HAP-1 (cell line): ENCODE data around the gene ALS2CL.

ENCODE experiments used
- DNase-seq, 2 experiments: peaks; one replicate each; pipeline ENCODE4 v3.0.0-alpha.2; 2016 to 2020; ENCODE audit warnings: low spot score in 2 of 2
- H3K27me3 ChIP-seq: fragments of 250-450 bp; sonication (Bioruptor Pico); 2 replicates; pipeline ENCODE4 v1.5.1; 2020; ENCODE audit warnings: low read depth, mild to moderate bottlenecking, moderate library complexity
- H3K36me3 ChIP-seq: fragments of 250-450 bp; sonication (Bioruptor Pico); replicated peaks from 2 replicates; pipeline ENCODE4 v1.5.1; 2020; ENCODE audit warnings: mild to moderate bottlenecking
- H3K4me1 ChIP-seq: fragments of 250-450 bp; sonication (Bioruptor Pico); 2 replicates; pipeline ENCODE4 v1.5.1; 2020; ENCODE audit warnings: mild to moderate bottlenecking
- H3K4me3 ChIP-seq: fragments of 250-450 bp; sonication (Bioruptor Pico); 2 replicates; pipeline ENCODE4 v1.5.1; 2020; ENCODE audit warnings: mild to moderate bottlenecking, moderate library complexity
- H3K9me3 ChIP-seq: fragments of 250-450 bp; sonication (Bioruptor Pico); 2 replicates; pipeline ENCODE4 v1.5.1; 2020; ENCODE audit warnings: mild to moderate bottlenecking, moderate library complexity
- in situ Hi-C: fragments of 300-500 bp; cut with MboI; formaldehyde crosslinking; loops from 3 replicates; pipeline ENCODE4 v1.14.3; 2020; ENCODE audit warnings: low sequenced_read_pairs, inconsistent platforms, mixed read lengths

ALS2CL gene

GRCh38 chr3:46713050-46713897, 19.8 kb upstream of the ALS2CL start:
- H3K9me3 ChIP-seq, result no peaks in the 10 kb centered on the region
- no peak for DNase-seq
- no peaks in the 10 kb centered on the region for H3K36me3 ChIP-seq
- in situ Hi-C loops, result loop anchor here (25.0 kb wide), 1 partner anchor 649 kb away; no protein-coding TSS in a partner anchor
- no peak overlapping the region for H3K4me3 ChIP-seq
- H3K27me3 ChIP-seq, result no peaks in the 10 kb centered on the region
- no peaks in the 10 kb centered on the region for H3K4me1 ChIP-seq

GRCh38 chr3:46712191-46713049, 18.9 kb upstream of the ALS2CL start:
- H3K4me3 ChIP-seq, result no peak overlapping the region
- in situ Hi-C loops, result loop anchor here (25.0 kb wide), 1 partner anchor 650 kb away; no protein-coding TSS in a partner anchor
- no peaks in the 10 kb centered on the region for H3K36me3 ChIP-seq
- H3K9me3 ChIP-seq, result no peaks in the 10 kb centered on the region
- no peaks in the 10 kb centered on the region for H3K4me1 ChIP-seq
- no peak for DNase-seq
- H3K27me3 ChIP-seq, result no peaks in the 10 kb centered on the region

GRCh38 chr3:46711760-46712159, 18.3 kb upstream of the ALS2CL start:
- Histone ChIP-seq H3K4me3 (no peak overlapping the region), H3K4me1 (no peaks in the 10 kb centered on the region), H3K27me3 (no peaks in the 10 kb centered on the region), H3K36me3 (no peaks in the 10 kb centered on the region), H3K9me3 (no peaks in the 10 kb centered on the region)
- DNase-seq, result no peak
- in situ Hi-C loops, result loop anchor here (25.0 kb wide), 1 partner anchor 651 kb away; no protein-coding TSS in a partner anchor

GRCh38 chr3:46711305-46711704, 17.8 kb upstream of the ALS2CL start:
- in situ Hi-C loops, result loop anchor here (25.0 kb wide), 1 partner anchor 651 kb away; no protein-coding TSS in a partner anchor
- Histone ChIP-seq H3K36me3 (no peaks in the 10 kb centered on the region), H3K9me3 (no peaks in the 10 kb centered on the region), H3K4me1 (no peaks in the 10 kb centered on the region), H3K4me3 (no peak overlapping the region), H3K27me3 (no peaks in the 10 kb centered on the region)
- DNase-seq, result no peak

DNA sequence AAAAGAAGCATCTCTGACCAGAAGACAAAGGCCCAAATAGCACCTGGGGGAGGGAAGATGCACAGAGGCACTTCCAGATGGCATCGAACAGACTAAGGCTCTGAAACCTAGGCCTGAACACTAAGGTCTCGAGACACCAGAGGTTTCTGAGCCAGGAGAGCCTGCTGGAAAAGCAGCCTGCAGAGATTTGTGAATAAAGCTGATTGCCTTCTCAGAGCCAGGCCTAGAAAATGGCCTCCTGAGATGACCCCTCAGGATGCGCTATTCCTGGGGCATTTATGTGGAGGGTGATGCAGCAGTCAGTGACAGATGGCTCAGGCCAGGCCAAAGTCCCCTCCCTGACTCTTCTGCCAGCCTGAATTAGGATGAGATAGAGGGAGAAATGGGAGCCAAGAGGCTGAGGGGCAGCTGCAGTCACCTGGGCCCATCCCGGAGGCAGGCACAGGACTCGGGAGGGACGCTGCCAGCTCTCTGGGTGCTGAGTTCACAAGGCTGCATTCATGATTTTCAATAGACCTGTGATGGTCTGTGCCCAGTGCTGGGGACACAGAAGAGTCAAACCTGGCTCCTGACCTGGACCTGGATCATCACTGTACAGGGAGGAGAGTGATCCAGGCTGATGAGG, 17.3 kb upstream of the ALS2CL start:
- no peak for DNase-seq
- no peak overlapping the region for H3K4me3 ChIP-seq
- H3K4me1 ChIP-seq, result no peaks in the 10 kb centered on the region
- H3K9me3 ChIP-seq, result no peaks in the 10 kb centered on the region
- no peaks in the 10 kb centered on the region for H3K27me3 ChIP-seq
- in situ Hi-C loops, result loop anchor here (25.0 kb wide), 1 partner anchor 652 kb away; no protein-coding TSS in a partner anchor
- H3K36me3 ChIP-seq, result no peaks in the 10 kb centered on the region

DNA sequence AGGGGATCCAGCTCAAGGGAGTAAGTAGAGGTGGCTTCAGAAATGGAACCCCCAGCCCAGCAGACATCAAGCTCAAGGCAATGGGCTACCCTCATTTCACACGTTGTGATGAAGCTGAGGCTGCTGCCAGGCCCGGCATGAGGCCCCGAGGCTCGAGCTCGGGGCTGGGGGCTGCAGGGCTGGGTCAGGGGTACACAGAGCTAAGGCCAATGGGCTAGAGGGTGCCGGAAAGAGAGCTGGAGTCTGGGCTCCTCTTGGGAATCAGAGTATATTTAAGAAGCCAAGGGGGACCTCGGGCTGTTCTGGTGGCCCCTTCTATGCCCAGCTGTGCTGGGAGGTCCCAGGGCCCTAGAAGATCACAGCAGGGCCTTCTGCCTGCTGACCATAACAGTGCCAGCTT, 16.8 kb upstream of the ALS2CL start:
- in situ Hi-C loops, result loop anchor here (25.0 kb wide), 1 partner anchor 652 kb away; no protein-coding TSS in a partner anchor
- DNase-seq, result no peak
- Histone ChIP-seq H3K4me3 (no peak overlapping the region), H3K9me3 (no peaks in the 10 kb centered on the region), H3K27me3 (no peaks in the 10 kb centered on the region), H3K4me1 (no peaks in the 10 kb centered on the region), H3K36me3 (no peaks in the 10 kb centered on the region)

- no peaks in the 10 kb centered on the region for H3K36me3 ChIP-seq
- H3K4me3 ChIP-seq, result no peak overlapping the region
- no peaks in the 10 kb centered on the region for H3K4me1 ChIP-seq
- DNase-seq, result no peak
- no peaks in the 10 kb centered on the region for H3K27me3 ChIP-seq
- H3K9me3 ChIP-seq, result no peaks in the 10 kb centered on the region
- in situ Hi-C loops, result loop anchor here (25.0 kb wide), 1 partner anchor 653 kb away; no protein-coding TSS in a partner anchor
These were observed 16.2 kb upstream of the ALS2CL start for GRCh38 chr3:46709721-46710120.

GRCh38 chr3:46709157-46709654, 15.7 kb upstream of the ALS2CL start:
- Histone ChIP-seq H3K4me1 (no peaks in the 10 kb centered on the region), H3K36me3 (no peaks in the 10 kb centered on the region), H3K9me3 (no peaks in the 10 kb centered on the region), H3K27me3 (no peaks in the 10 kb centered on the region), H3K4me3 (no peak overlapping the region)
- no peak for DNase-seq
- in situ Hi-C loops, result loop anchor here (25.0 kb wide), 1 partner anchor 653 kb away; no protein-coding TSS in a partner anchor

- no peak overlapping the region for H3K4me3 ChIP-seq
- H3K9me3 ChIP-seq, result no peaks in the 10 kb centered on the region
- no peaks in the 10 kb centered on the region for H3K27me3 ChIP-seq
- no peaks in the 10 kb centered on the region for H3K4me1 ChIP-seq
- H3K36me3 ChIP-seq, result no peaks in the 10 kb centered on the region
- no peak for DNase-seq
- in situ Hi-C loops, result loop anchor here (25.0 kb wide), 1 partner anchor 654 kb away; no protein-coding TSS in a partner anchor
These were observed 15.1 kb upstream of the ALS2CL start for GRCh38 chr3:46708401-46709156.

- in situ Hi-C loops, result loop anchor here (25.0 kb wide), 1 partner anchor 655 kb away; no protein-coding TSS in a partner anchor
These were observed 14.1 kb upstream of the ALS2CL start for GRCh38 chr3:46707601-46708011.

GRCh38 chr3:46706771-46707582, 13.5 kb upstream of the ALS2CL start:
- in situ Hi-C loops, result loop anchor here (25.0 kb wide), 1 partner anchor 655 kb away; no protein-coding TSS in a partner anchor
- no peaks in the 10 kb centered on the region for H3K4me1 ChIP-seq
- H3K9me3 ChIP-seq, result no peaks in the 10 kb centered on the region

More at GRCh38 chr3:46707601-46708011, 14.1 kb upstream of the ALS2CL start:
- Histone ChIP-seq H3K36me3 (no peaks in the 10 kb centered on the region), H3K9me3 (no peaks in the 10 kb centered on the region), H3K4me1 (no peaks in the 10 kb centered on the region), H3K4me3 (no peak overlapping the region), H3K27me3 (no peaks in the 10 kb centered on the region)
- no peak for DNase-seq

More at GRCh38 chr3:46706771-46707582, 13.5 kb upstream of the ALS2CL start:
- H3K4me3 ChIP-seq, result no peak overlapping the region
- H3K27me3 ChIP-seq, result no peaks in the 10 kb centered on the region
- no peak for DNase-seq
- no peaks in the 10 kb centered on the region for H3K36me3 ChIP-seq
